Testis (tissue), 2 donors: Measurements from ENCODE around the gene DIS3L2.
"Not testable (repeated sequence)": the region's sequence is repeated elsewhere in the genome, so short reads cannot be mapped to it uniquely, and the experiment has no call there.

ENCODE experiments used
- POLR2A ChIP-seq: fragments of 450-650 bp; IDR thresholded peaks from one replicate; pipeline ENCODE4 v1.6.1; 2017; ENCODE audit warnings: antibody characterized with exemption, mild to moderate bottlenecking, moderate library complexity
- TF ChIP-seq, protein P1 (sequence below), 3 experiments: fragments of 450-650 bp in 2 of 3; fragments of 200-600 bp in 1 of 3; sonication (generic) in 1 of 3; IDR thresholded peaks; one replicate each; pipeline ENCODE4 v1.5.1; 2016 to 2019; ENCODE audit warnings: antibody characterized with exemption in 3 of 3, mild to moderate bottlenecking in 2 of 3, moderate library complexity in 1 of 3

DNA sequence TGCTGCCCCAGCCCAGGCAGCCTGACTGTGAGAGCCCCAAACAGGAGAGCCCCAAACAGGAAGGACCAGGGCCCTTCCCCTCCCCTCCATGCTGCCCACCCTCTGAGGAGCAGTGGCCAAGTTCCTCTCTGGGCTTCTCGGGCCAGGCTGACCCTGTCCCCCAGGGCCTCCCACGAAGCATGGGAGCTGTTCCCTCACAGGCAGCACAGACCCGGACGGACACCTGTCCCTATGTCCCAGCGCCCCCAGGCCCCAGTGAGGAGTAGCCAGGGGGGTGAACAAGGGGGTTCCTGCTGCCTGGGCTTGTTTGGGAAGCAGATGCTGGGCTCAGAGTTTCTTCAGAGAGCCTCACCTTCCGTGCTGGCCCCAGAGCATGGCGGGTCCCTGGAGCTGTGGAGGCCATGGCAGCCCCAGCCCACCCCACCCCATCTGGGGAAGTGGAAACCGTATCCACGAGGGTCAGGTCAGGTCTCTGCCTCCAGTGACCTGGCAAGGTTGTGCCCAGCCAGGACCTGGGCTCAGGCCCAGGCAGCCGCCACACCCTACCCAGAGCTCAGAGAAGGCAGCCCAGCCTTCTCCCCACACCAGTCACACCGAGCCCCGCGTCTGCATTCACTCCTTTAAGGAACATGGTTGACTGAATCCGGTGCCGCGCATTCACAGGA lies 376.7 kb downstream of the DIS3L2 start:
- TF ChIP-seq, protein P1, sequence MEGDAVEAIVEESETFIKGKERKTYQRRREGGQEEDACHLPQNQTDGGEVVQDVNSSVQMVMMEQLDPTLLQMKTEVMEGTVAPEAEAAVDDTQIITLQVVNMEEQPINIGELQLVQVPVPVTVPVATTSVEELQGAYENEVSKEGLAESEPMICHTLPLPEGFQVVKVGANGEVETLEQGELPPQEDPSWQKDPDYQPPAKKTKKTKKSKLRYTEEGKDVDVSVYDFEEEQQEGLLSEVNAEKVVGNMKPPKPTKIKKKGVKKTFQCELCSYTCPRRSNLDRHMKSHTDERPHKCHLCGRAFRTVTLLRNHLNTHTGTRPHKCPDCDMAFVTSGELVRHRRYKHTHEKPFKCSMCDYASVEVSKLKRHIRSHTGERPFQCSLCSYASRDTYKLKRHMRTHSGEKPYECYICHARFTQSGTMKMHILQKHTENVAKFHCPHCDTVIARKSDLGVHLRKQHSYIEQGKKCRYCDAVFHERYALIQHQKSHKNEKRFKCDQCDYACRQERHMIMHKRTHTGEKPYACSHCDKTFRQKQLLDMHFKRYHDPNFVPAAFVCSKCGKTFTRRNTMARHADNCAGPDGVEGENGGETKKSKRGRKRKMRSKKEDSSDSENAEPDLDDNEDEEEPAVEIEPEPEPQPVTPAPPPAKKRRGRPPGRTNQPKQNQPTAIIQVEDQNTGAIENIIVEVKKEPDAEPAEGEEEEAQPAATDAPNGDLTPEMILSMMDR (IDR thresholded peaks at IDR 0.05): not testable (repeated sequence)
- not testable (repeated sequence) for TF ChIP-seq POLR2A
